NCI-H2081 treated with DMSO at 0.1 percent for 48 hours (cell line): ENCODE data around the gene ERCC3.
A peak's percentile ranks its signal among the peaks of the same experiment; 100 is the strongest.
"Not testable (repeated sequence)": the region's sequence is repeated elsewhere in the genome, so short reads cannot be mapped to it uniquely, and the experiment has no call there.

ENCODE experiments used
- DNase-seq: peaks from one replicate; lab custom pipeline; 2025; lab: John Stamatoyannopoulos, UW

The ERCC3 gene

GRCh38 chr2:127226132-127226519 lies 67.8 kb downstream of the ERCC3 start:
- DNase-seq: no peak

- DNase-seq: no peak
These were observed 68.6 kb downstream of the ERCC3 start for GRCh38 chr2:127225186-127225960.

- DNase-seq: not testable (repeated sequence)
These were observed 69.8 kb downstream of the ERCC3 start for GRCh38 chr2:127224135-127224534.

GRCh38 chr2:127220768-127221527 lies 73.0 kb downstream of the ERCC3 start:
- DNase-seq: no peak

- no peak for DNase-seq
These were observed 73.7 kb downstream of the ERCC3 start, which contains the start of gene CYP27C1 for GRCh38 chr2:127220102-127220767. TSS of gene CYP27C1 (minus strand) at chr2:127220299. CDS start at chr2:127220270, 29 bp downstream.

- no peak for DNase-seq
These were observed 74.5 kb downstream of the ERCC3 start for GRCh38 chr2:127219171-127220070.

- DNase-seq: no peak
These were observed 75.2 kb downstream of the ERCC3 start for GRCh38 chr2:127218812-127219170.

GRCh38 chr2:127217470-127218325 lies 76.2 kb downstream of the ERCC3 start:
- no peak for DNase-seq

- DNase-seq: no peak
These were observed 77.4 kb downstream of the ERCC3 start for GRCh38 chr2:127216593-127216992.

- DNase-seq: no peak
These were observed 77.8 kb downstream of the ERCC3 start for GRCh38 chr2:127216095-127216494.

- not testable (repeated sequence) for DNase-seq
These were observed 79.7 kb downstream of the ERCC3 start for GRCh38 chr2:127214201-127214600.

GRCh38 chr2:127208313-127208712 lies 85.6 kb downstream of the ERCC3 start:
- DNase-seq: peak; percentile 38
